Upper lobe of left lung (tissue), 4 donors: Measurements from ENCODE around the gene SPEM1.

Source experiments
- EP300 ChIP-seq, 4 donors: sonication (generic); formaldehyde crosslinking; IDR thresholded peaks; one replicate each; pipeline ENCODE4 v1.5.1; 2017; ENCODE audit warnings: antibody characterized with exemption in 4 of 4, control low read depth in 2 of 4
- POLR2A ChIP-seq, 4 donors: fragments of 450-650 bp; IDR thresholded peaks; one replicate each; pipeline ENCODE4 v1.5.1; 2016 to 2017; ENCODE audit warnings: antibody characterized with exemption in 4 of 4, mild to moderate bottlenecking in 2 of 4

DNA sequence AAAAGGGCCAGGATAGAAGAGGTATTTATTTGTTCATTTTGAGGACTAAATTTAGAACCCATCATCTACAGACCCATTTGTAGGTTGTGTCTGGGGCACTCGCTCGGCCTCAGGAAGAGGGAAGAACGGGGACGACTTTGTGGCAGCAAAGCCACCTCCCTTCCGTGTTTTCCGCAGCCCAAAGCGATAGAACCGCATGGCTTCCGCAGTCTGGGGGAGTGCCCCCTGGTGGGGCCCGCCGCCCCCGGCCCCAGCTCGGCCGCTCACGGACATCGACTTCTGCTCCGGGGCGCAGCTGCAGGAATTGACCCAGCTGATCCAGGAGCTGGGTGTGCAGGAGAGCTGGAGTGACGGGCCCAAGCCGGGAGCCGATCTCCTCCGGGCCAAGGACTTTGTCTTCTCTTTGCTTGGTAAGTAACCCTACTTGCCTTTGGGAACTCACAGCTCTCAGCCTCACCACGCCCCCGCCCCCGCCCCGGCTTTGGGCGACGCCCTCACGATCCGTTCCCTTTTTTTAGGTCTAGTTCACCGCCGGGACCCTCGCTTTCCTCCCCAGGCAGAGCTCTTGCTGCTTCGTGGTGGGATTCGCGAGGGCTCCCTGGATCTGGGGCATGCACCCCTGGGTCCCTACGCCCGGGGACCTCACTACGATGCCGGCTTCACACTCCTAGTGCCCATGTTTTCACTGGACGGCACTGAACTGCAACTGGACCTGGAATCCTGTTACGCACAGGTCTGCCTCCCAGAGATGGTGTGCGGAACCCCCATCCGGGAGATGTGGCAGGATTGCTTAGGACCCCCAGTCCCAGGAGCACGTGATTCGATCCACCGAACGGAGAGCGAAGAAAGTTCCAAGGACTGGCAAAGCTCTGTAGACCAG is 15.8 kb downstream of the SPEM1 start:
- TF ChIP-seq POLR2A (IDR thresholded peaks at IDR 0.05): peak in 1 of 4 donors; percentile 11
- TF ChIP-seq EP300 (IDR thresholded peaks at IDR 0.05): no peak
